Mammary epithelial cell (primary cell): Measurements from ENCODE around the gene TRIM49C.
"Not testable (repeated sequence)": the region's sequence is repeated elsewhere in the genome, so short reads cannot be mapped to it uniquely, and the experiment has no call there.

Experiments used
- CTCF ChIP-seq, 2 donors: IDR thresholded peaks in 1 of 2; conservative IDR thresholded peaks in 1 of 2; 2 replicates each; pipeline ENCODE4 v1.5.1; 2011 to 2012; ENCODE audit warnings: inconsistent platforms in 2 of 2, low read length in 2 of 2, mild to moderate bottlenecking in 2 of 2, control low read depth in 1 of 2, low read depth in 1 of 2; ENCODE audit not compliant: insufficient read depth in 1 of 2; ENCODE audit errors: extremely low read depth in 1 of 2
- EZH2 ChIP-seq: IDR thresholded peaks from 2 replicates; pipeline ENCODE4 v1.6.1; 2012; ENCODE audit warnings: low read length, inconsistent platforms, borderline replicate concordance

GRCh38 chr11:90030806-90031205 is at the start of gene TRIM49C:
- not testable (repeated sequence) for TF ChIP-seq CTCF (conservative IDR thresholded peaks at IDR 0.05 in 1 of 2, IDR thresholded peaks at IDR 0.05 in 1 of 2; ENCODE audit: extremely low read depth in 1 of 2, insufficient read depth in 1 of 2, low read depth in 1 of 2, low read length in 2 of 2); EZH2
